ENCODE measurements around the gene CUTC.

Gene CUTC, protein sequence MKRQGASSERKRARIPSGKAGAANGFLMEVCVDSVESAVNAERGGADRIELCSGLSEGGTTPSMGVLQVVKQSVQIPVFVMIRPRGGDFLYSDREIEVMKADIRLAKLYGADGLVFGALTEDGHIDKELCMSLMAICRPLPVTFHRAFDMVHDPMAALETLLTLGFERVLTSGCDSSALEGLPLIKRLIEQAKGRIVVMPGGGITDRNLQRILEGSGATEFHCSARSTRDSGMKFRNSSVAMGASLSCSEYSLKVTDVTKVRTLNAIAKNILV

GRCh38 chr10:99732033-99732842 lies at the start of gene CUTC, which contains the start of gene COX15:
Gene CUTC, plus strand, starts transcription at chr10:99732234. Its CDS starts 115 bp downstream, at chr10:99732349.
Gene COX15, minus strand, starts transcription at chr10:99732127. Its CDS starts 78 bp downstream, at chr10:99732049.
- ChIA-PET CTCF (interaction anchor here (0.8 to 2.5 kb wide), 13 partner anchors 9 to 314 kb away, joined by 3 to 13 read pairs (median 4); partner anchors contain the start of genes ABCC2 and ENTPD7), POLR2A (interaction anchor here (0.6 to 1.2 kb wide), 2 partner anchors 18 to 250 kb away, joined by 3 read pairs; no protein-coding TSS in a partner anchor)
- peak; percentile 12 for TF ChIP-seq CTCF (IDR thresholded peaks at IDR 0.05; ENCODE audit: control extremely low read depth, extremely low read depth, low read depth, missing control alignments)
- DNase-seq (ENCODE audit: extremely low spot score) = peak; percentile 96

GRCh38 chr10:99682752-99683151 lies 49.3 kb upstream of the CUTC start:
- POLR2A ChIA-PET = no interaction called here
- DNase-seq (ENCODE audit: extremely low spot score) = no peak
- TF ChIP-seq CTCF (IDR thresholded peaks at IDR 0.05; ENCODE audit: control extremely low read depth, extremely low read depth, low read depth, missing control alignments) = no peak
- CTCF ChIA-PET = no interaction called here

- ChIA-PET CTCF (no interaction called here), POLR2A (no interaction called here)
- no peak for TF ChIP-seq CTCF (IDR thresholded peaks at IDR 0.05; ENCODE audit: control extremely low read depth, extremely low read depth, low read depth, missing control alignments)
- peak; percentile 47 for DNase-seq (ENCODE audit: extremely low spot score)
Measured at GRCh38 chr10:99685597-99685967, 46.5 kb upstream of the CUTC start.

DNA sequence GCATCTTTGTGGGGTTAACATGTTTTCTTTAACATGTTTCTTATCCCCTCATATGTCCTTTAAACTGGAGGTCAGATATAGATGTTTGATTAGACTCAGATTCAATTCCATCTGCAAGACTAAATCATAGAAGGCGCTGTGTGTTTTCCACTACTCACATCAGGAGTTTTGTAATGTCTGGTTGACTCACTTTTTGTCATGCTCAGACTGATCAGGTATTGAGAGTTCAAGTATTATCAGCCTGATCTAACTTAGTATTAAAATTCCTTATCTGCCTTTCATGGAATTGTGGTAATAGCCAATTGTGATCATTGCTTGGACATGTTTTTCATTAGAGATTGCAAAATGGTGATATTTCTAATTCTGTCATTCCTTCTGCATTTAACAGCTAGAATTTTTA lies 42.6 kb upstream of the CUTC start:
- POLR2A ChIA-PET = no interaction called here
- TF ChIP-seq CTCF (IDR thresholded peaks at IDR 0.05; ENCODE audit: control extremely low read depth, extremely low read depth, low read depth, missing control alignments) = no peak
- CTCF ChIA-PET = no interaction called here
- DNase-seq (ENCODE audit: extremely low spot score) = no peak

DNA sequence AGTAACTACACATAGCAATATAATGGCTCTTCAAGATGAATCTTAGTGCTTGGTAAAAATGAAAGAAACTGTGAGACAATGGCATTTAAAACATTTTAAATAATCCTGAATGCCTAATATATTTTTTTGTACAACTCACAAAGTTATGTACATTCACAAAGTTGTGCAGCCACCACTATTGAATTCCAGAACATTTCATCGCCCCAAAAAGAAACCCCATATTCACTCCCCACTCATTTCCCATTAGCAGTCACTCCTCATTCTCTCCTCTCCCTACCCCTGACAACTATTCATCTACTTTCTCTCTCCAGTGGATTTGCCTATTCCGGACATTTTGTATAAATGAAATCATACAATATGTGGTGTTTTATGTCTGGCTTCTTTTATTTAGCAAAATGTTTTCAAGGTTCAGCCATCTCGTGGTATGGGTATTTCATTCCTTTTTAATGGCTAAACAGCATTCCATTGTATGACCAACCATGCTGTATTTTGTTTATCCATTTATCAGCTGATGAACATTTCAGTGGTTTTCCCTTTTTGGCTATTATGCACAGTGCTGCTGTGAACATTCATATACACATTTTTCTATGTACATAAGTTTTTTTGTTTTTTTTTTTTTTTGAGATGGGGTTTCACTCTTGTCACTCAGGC lies 38.0 kb upstream of the CUTC start:
- no peak for TF ChIP-seq CTCF (IDR thresholded peaks at IDR 0.05; ENCODE audit: control extremely low read depth, extremely low read depth, low read depth, missing control alignments)
- no peak for DNase-seq (ENCODE audit: extremely low spot score)
- CTCF ChIA-PET = no interaction called here
- POLR2A ChIA-PET = no interaction called here

- POLR2A ChIA-PET = no interaction called here
- DNase-seq (ENCODE audit: extremely low spot score) = no peak
- CTCF ChIA-PET = interaction anchor here (0.7 kb wide), 1 partner anchor 17 kb away, joined by 3 read pairs; no protein-coding TSS in a partner anchor
- no peak for TF ChIP-seq CTCF (IDR thresholded peaks at IDR 0.05; ENCODE audit: control extremely low read depth, extremely low read depth, low read depth, missing control alignments)
Measured at GRCh38 chr10:99695761-99696160, 36.3 kb upstream of the CUTC start.
